SW480 (cell line): ENCODE data around the gene JAG1.

Source experiments
- DNase-seq: peaks from one replicate; pipeline ENCODE4 v3.0.0-alpha.2; 2016; ENCODE audit warnings: low spot score

Gene JAG1

GRCh38 chr20:10667560-10668167 lies 6.1 kb downstream of the JAG1 start:
- DNase-seq = no peak

- no peak for DNase-seq
Observed at GRCh38 chr20:10667077-10667401, 6.8 kb downstream of the JAG1 start.

GRCh38 chr20:10666221-10667076 lies 7.3 kb downstream of the JAG1 start:
- DNase-seq = no peak

- DNase-seq = no peak
Observed at GRCh38 chr20:10665791-10666190, 8.0 kb downstream of the JAG1 start.

GRCh38 chr20:10665027-10665561 lies 8.7 kb downstream of the JAG1 start:
- no peak for DNase-seq

- DNase-seq = no peak
Observed at GRCh38 chr20:10663756-10664155, 10.0 kb downstream of the JAG1 start.

GRCh38 chr20:10662661-10663458 lies 10.9 kb downstream of the JAG1 start:
- DNase-seq = no peak

- DNase-seq = no peak
Observed at GRCh38 chr20:10662151-10662550, 11.6 kb downstream of the JAG1 start.

- no peak for DNase-seq
Observed at GRCh38 chr20:10661261-10661660, 12.5 kb downstream of the JAG1 start.

- no peak for DNase-seq
Observed at GRCh38 chr20:10660661-10661060, 13.1 kb downstream of the JAG1 start.

GRCh38 chr20:10659651-10660601 lies 13.9 kb downstream of the JAG1 start:
- DNase-seq = no peak

- no peak for DNase-seq
Observed at GRCh38 chr20:10658876-10659632, 14.7 kb downstream of the JAG1 start.

- no peak for DNase-seq
Observed at GRCh38 chr20:10658051-10658823, 15.6 kb downstream of the JAG1 start.

GRCh38 chr20:10657453-10657852 lies 16.3 kb downstream of the JAG1 start:
- no peak for DNase-seq

GRCh38 chr20:10655720-10656669 lies 17.8 kb downstream of the JAG1 start:
- DNase-seq = no peak

GRCh38 chr20:10654630-10655029 lies 19.2 kb downstream of the JAG1 start:
- DNase-seq = peak; percentile 14

- no peak for DNase-seq
Observed at GRCh38 chr20:10654250-10654610, 19.6 kb downstream of the JAG1 start.

- DNase-seq = no peak
Observed at GRCh38 chr20:10653599-10654249, 20.1 kb downstream of the JAG1 start.
